ENCODE measurements around the gene LAMP5.

LAMP5 gene

DNA sequence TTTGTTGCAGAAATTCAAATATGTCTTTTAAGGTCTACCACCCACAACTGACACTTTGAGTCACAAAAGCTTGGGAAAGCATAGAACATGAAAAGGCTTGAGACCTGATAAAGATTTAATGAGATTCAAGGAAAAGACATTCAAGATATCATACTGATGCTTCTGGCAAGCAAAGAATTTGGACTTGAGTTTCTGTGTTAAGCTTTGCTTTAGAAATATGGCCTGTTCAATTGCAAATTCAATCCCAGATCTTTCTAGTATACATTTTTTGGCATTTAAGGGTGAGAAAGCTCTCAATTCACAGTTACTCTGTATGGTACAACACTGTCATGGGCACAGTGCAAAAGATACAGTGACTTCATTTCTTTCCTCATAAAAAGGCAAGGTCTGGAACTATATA lies 38.9 kb upstream of the LAMP5 start:
- no peak overlapping the region for H3K4me3 ChIP-seq (ENCODE audit: insufficient read depth, low read length, poor library complexity, severe bottlenecking)
- no peaks in the 10 kb centered on the region for H4K20me1 ChIP-seq (ENCODE audit: low read depth, low read length)
- H2AFZ ChIP-seq (ENCODE audit: low read depth, low read length, severe bottlenecking), result no peak overlapping the region

DNA sequence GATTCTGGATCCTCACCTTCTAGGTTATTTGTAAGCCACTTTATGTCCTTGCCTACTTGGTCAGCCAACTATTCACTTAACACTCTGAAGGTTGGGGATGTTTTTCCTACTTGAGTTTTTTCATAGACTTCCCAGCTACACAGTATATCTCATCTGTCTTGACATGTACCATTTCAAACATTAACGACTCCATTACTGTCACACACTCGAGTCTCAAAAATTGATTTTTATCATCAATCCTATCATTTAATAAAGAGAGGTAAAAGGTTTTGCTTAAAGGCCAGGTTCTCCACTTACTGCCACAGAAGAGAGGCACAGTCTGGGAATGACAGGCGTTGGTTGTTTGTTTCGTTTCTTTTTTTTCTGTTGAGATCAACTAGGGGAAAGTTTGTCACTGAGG lies 38.2 kb upstream of the LAMP5 start:
- H3K4me2 ChIP-seq (ENCODE audit: low read depth, low read length, poor library complexity, severe bottlenecking), result no peak overlapping the region
- no peaks in the 10 kb centered on the region for H3F3A ChIP-seq (ENCODE audit: insufficient read depth)
- H3K27me3 ChIP-seq (ENCODE audit: low read length), result no peaks in the 10 kb centered on the region
- TF ChIP-seq, protein P1, sequence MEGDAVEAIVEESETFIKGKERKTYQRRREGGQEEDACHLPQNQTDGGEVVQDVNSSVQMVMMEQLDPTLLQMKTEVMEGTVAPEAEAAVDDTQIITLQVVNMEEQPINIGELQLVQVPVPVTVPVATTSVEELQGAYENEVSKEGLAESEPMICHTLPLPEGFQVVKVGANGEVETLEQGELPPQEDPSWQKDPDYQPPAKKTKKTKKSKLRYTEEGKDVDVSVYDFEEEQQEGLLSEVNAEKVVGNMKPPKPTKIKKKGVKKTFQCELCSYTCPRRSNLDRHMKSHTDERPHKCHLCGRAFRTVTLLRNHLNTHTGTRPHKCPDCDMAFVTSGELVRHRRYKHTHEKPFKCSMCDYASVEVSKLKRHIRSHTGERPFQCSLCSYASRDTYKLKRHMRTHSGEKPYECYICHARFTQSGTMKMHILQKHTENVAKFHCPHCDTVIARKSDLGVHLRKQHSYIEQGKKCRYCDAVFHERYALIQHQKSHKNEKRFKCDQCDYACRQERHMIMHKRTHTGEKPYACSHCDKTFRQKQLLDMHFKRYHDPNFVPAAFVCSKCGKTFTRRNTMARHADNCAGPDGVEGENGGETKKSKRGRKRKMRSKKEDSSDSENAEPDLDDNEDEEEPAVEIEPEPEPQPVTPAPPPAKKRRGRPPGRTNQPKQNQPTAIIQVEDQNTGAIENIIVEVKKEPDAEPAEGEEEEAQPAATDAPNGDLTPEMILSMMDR (IDR thresholded peaks at IDR 0.05; ENCODE audit: insufficient read depth, low read length, poor library complexity, severe bottlenecking), result no peak
- TF ChIP-seq EZH2phosphoT487 (conservative IDR thresholded peaks at IDR 0.05; ENCODE audit: low read length), result no peak
- no peaks in the 10 kb centered on the region for H3K9me2 ChIP-seq (replicated peaks; ENCODE audit: insufficient read depth, low read length)
- no peak overlapping the region for H3K4me3 ChIP-seq (ENCODE audit: insufficient read depth, low read length, poor library complexity, severe bottlenecking)
- no peak overlapping the region for H2AFZ ChIP-seq (ENCODE audit: low read depth, low read length, severe bottlenecking)
- H3K27ac ChIP-seq (ENCODE audit: low read depth, low read length), result no peak overlapping the region
- no peaks in the 10 kb centered on the region for H3K79me2 ChIP-seq (ENCODE audit: insufficient read depth, low read length)
- no peaks in the 10 kb centered on the region for H3K9me3 ChIP-seq (ENCODE audit: insufficient read depth, low read length)
- no peak overlapping the region for H3K9ac ChIP-seq (ENCODE audit: low read length)
- H3K36me3 ChIP-seq (ENCODE audit: low read length), result no peaks in the 10 kb centered on the region
- H4K20me1 ChIP-seq (ENCODE audit: low read depth, low read length), result no peaks in the 10 kb centered on the region

More for the DNA sequence above, 38.9 kb upstream of the LAMP5 start:
- no peak overlapping the region for H3K9ac ChIP-seq (ENCODE audit: low read length)
- H3K9me2 ChIP-seq (replicated peaks; ENCODE audit: insufficient read depth, low read length), result no peaks in the 10 kb centered on the region
- H3K4me2 ChIP-seq (ENCODE audit: low read depth, low read length, poor library complexity, severe bottlenecking), result no peak overlapping the region
- no peaks in the 10 kb centered on the region for H3K79me2 ChIP-seq (ENCODE audit: insufficient read depth, low read length)
- H3F3A ChIP-seq (ENCODE audit: insufficient read depth), result no peaks in the 10 kb centered on the region
- TF ChIP-seq EZH2phosphoT487 (conservative IDR thresholded peaks at IDR 0.05; ENCODE audit: low read length), result no peak
- TF ChIP-seq, protein P1 (IDR thresholded peaks at IDR 0.05; ENCODE audit: insufficient read depth, low read length, poor library complexity, severe bottlenecking), result no peak
- no peaks in the 10 kb centered on the region for H3K9me3 ChIP-seq (ENCODE audit: insufficient read depth, low read length)
- H3K27ac ChIP-seq (ENCODE audit: low read depth, low read length), result no peak overlapping the region
- H3K36me3 ChIP-seq (ENCODE audit: low read length), result no peaks in the 10 kb centered on the region
- no peaks in the 10 kb centered on the region for H3K27me3 ChIP-seq (ENCODE audit: low read length)

DNA sequence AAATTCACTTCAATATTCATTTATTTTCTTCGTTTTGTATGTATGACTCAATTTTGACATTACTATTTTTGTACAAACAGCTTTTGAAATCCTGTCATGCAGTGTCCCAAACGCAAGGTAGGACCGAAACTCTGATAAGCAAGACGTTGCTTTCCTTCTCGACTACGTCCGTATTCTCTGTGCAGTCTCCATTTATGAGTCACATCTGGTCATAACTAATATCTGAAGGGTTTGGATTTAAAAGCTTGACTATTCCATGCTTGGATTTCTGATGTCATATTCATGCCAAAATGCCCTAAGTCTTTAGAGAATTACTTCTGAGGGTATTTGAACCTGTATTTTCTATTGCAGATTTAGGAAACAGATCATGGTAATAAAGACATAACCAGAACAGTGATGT lies 37.8 kb upstream of the LAMP5 start:
- H3K27me3 ChIP-seq (ENCODE audit: low read length), result no peaks in the 10 kb centered on the region
- no peaks in the 10 kb centered on the region for H3F3A ChIP-seq (ENCODE audit: insufficient read depth)
- no peak overlapping the region for H3K4me2 ChIP-seq (ENCODE audit: low read depth, low read length, poor library complexity, severe bottlenecking)
- H2AFZ ChIP-seq (ENCODE audit: low read depth, low read length, severe bottlenecking), result no peak overlapping the region
- H3K27ac ChIP-seq (ENCODE audit: low read depth, low read length), result no peak overlapping the region
- no peaks in the 10 kb centered on the region for H3K36me3 ChIP-seq (ENCODE audit: low read length)
- no peaks in the 10 kb centered on the region for H3K79me2 ChIP-seq (ENCODE audit: insufficient read depth, low read length)
- TF ChIP-seq, protein P1 (IDR thresholded peaks at IDR 0.05; ENCODE audit: insufficient read depth, low read length, poor library complexity, severe bottlenecking), result no peak
- TF ChIP-seq EZH2phosphoT487 (conservative IDR thresholded peaks at IDR 0.05; ENCODE audit: low read length), result no peak
- H3K4me3 ChIP-seq (ENCODE audit: insufficient read depth, low read length, poor library complexity, severe bottlenecking), result no peak overlapping the region
- H3K9ac ChIP-seq (ENCODE audit: low read length), result no peak overlapping the region
- no peaks in the 10 kb centered on the region for H4K20me1 ChIP-seq (ENCODE audit: low read depth, low read length)
- no peaks in the 10 kb centered on the region for H3K9me3 ChIP-seq (ENCODE audit: insufficient read depth, low read length)
- H3K9me2 ChIP-seq (replicated peaks; ENCODE audit: insufficient read depth, low read length), result no peaks in the 10 kb centered on the region

Data from SU-DHL-6 (cell line).